Measurements from ENCODE around the gene CCDC61.

The CCDC61 gene

GRCh38 chr19:46002678-46003275 lies 7.5 kb downstream of the CCDC61 start:
- no peak for ATAC-seq (ENCODE audit: insufficient read depth, low read depth)
- TF ChIP-seq EZH2 (IDR thresholded peaks at IDR 0.05; ENCODE audit: borderline replicate concordance, low read depth, low read length, severe bottlenecking): no peak
- DNase-seq: no peak

DNA sequence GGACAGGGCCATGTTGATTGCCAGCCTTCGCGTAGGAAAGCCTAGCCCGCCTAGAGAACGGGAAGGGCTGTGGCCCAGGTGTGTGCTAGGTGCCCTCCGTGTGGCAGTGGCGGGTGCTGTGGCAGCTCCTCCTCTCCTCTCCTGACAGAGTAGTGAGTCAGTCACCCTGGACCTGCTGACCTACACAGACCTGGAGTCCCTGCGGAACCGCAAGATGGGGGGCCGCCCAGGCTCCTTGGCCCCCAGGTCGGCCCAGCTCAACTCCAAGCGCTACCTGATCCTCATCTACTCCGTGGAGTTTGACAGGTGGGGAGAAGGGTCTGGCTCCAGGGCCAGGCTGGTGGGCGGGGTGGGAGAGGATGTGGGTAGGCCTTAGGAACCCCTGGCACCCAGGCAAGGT lies 11.1 kb downstream of the CCDC61 start:
- no peaks in the 10 kb centered on the region for H3K4me1 ChIP-seq (ENCODE audit: insufficient read depth, low read length)
- no peak for DNase-seq
- H3K27me3 ChIP-seq (ENCODE audit: insufficient read depth, low read length, poor library complexity): no peaks in the 10 kb centered on the region
- H3K27ac ChIP-seq (ENCODE audit: low read length): no peak overlapping the region
- no peaks in the 10 kb centered on the region for H3K9me3 ChIP-seq (ENCODE audit: insufficient read depth, low read length, severe bottlenecking)
- peaks cover 42% of the 10 kb centered on the region for H3K36me3 ChIP-seq (ENCODE audit: insufficient read depth, low read length)
- H2AFZ ChIP-seq (ENCODE audit: low read depth, low read length): no peak overlapping the region
- TF ChIP-seq CTCF (IDR thresholded peaks at IDR 0.05; ENCODE audit: borderline replicate concordance, extremely low read depth, low read length, poor library complexity, severe bottlenecking): no peak
- no peak for TF ChIP-seq EZH2 (IDR thresholded peaks at IDR 0.05; ENCODE audit: borderline replicate concordance, low read depth, low read length, severe bottlenecking)
- no peaks in the 10 kb centered on the region for H3K79me2 ChIP-seq (ENCODE audit: insufficient read depth, low read length)
- no peak overlapping the region for H3K9ac ChIP-seq (ENCODE audit: low read depth, low read length)
- H4K20me1 ChIP-seq (ENCODE audit: insufficient read depth, low read length): peaks cover 15% of the 10 kb centered on the region
- H3K4me3 ChIP-seq (ENCODE audit: low read depth in 1 of 2, low read length in 2 of 2): no peak overlapping the region
- no peak for ATAC-seq (ENCODE audit: insufficient read depth, low read depth)
- no peak overlapping the region for H3K4me2 ChIP-seq (ENCODE audit: insufficient read depth, low read length)

More at GRCh38 chr19:46002678-46003275, 7.5 kb downstream of the CCDC61 start:
- no peak overlapping the region for H3K9ac ChIP-seq (ENCODE audit: low read depth, low read length)
- H3K79me2 ChIP-seq (ENCODE audit: insufficient read depth, low read length): peaks cover 12% of the 10 kb centered on the region
- no peak overlapping the region for H3K27ac ChIP-seq (ENCODE audit: low read length)
- no peaks in the 10 kb centered on the region for H3K9me3 ChIP-seq (ENCODE audit: insufficient read depth, low read length, severe bottlenecking)
- no peaks in the 10 kb centered on the region; the same call in 1 of the 2 replicates for H3K4me1 ChIP-seq (ENCODE audit: insufficient read depth, low read length)
- H3K4me2 ChIP-seq (ENCODE audit: insufficient read depth, low read length): no peak overlapping the region
- no peak overlapping the region for H2AFZ ChIP-seq (ENCODE audit: low read depth, low read length)
- no peak overlapping the region for H3K4me3 ChIP-seq (ENCODE audit: low read depth in 1 of 2, low read length in 2 of 2)
- peaks cover 10% of the 10 kb centered on the region for H4K20me1 ChIP-seq (ENCODE audit: insufficient read depth, low read length)
- H3K36me3 ChIP-seq (ENCODE audit: insufficient read depth, low read length): peaks cover 24% of the 10 kb centered on the region
- H3K27me3 ChIP-seq (ENCODE audit: insufficient read depth, low read length, poor library complexity): no peaks in the 10 kb centered on the region

- Histone ChIP-seq H3K4me1 (ENCODE audit: insufficient read depth, low read length) (no peaks in the 10 kb centered on the region), H3K79me2 (ENCODE audit: insufficient read depth, low read length) (no peaks in the 10 kb centered on the region), H3K36me3 (ENCODE audit: insufficient read depth, low read length) (peaks cover 30% of the 10 kb centered on the region), H2AFZ (ENCODE audit: low read depth, low read length) (no peak overlapping the region), H3K27ac (ENCODE audit: low read length) (no peak overlapping the region), H3K4me3 (ENCODE audit: low read depth in 1 of 2, low read length in 2 of 2) (no peak overlapping the region), H4K20me1 (ENCODE audit: insufficient read depth, low read length) (peaks cover 9% of the 10 kb centered on the region; the same call in 1 of the 2 replicates), H3K4me2 (ENCODE audit: insufficient read depth, low read length) (no peak overlapping the region), H3K9ac (ENCODE audit: low read depth, low read length) (no peak overlapping the region), H3K9me3 (ENCODE audit: insufficient read depth, low read length, severe bottlenecking) (no peaks in the 10 kb centered on the region), H3K27me3 (ENCODE audit: insufficient read depth, low read length, poor library complexity) (no peaks in the 10 kb centered on the region)
- peak; percentile 92 for ATAC-seq (ENCODE audit: insufficient read depth, low read depth)
- TF ChIP-seq CTCF (IDR thresholded peaks at IDR 0.05; ENCODE audit: borderline replicate concordance, extremely low read depth, low read length, poor library complexity, severe bottlenecking): peak; percentile 85
- no peak for TF ChIP-seq EZH2 (IDR thresholded peaks at IDR 0.05; ENCODE audit: borderline replicate concordance, low read depth, low read length, severe bottlenecking)
- peak; percentile 69 for DNase-seq
Measured at GRCh38 chr19:46009530-46010510, 14.6 kb downstream of the CCDC61 start.

GRCh38 chr19:46014534-46014933 lies 19.3 kb downstream of the CCDC61 start:
- H3K27me3 ChIP-seq (ENCODE audit: insufficient read depth, low read length, poor library complexity): no peaks in the 10 kb centered on the region
- H3K9ac ChIP-seq (ENCODE audit: low read depth, low read length): no peak overlapping the region
- no peaks in the 10 kb centered on the region for H3K9me3 ChIP-seq (ENCODE audit: insufficient read depth, low read length, severe bottlenecking)
- no peak overlapping the region for H3K4me3 ChIP-seq (ENCODE audit: low read depth in 1 of 2, low read length in 2 of 2)
- H3K27ac ChIP-seq (ENCODE audit: low read length): no peak overlapping the region
- ATAC-seq (ENCODE audit: insufficient read depth, low read depth): no peak
- H2AFZ ChIP-seq (ENCODE audit: low read depth, low read length): no peak overlapping the region
- H3K4me2 ChIP-seq (ENCODE audit: insufficient read depth, low read length): no peak overlapping the region
- peaks cover 30% of the 10 kb centered on the region for H3K36me3 ChIP-seq (ENCODE audit: insufficient read depth, low read length)
- no peaks in the 10 kb centered on the region for H3K4me1 ChIP-seq (ENCODE audit: insufficient read depth, low read length)
- TF ChIP-seq EZH2 (IDR thresholded peaks at IDR 0.05; ENCODE audit: borderline replicate concordance, low read depth, low read length, severe bottlenecking) (no peak), CTCF (IDR thresholded peaks at IDR 0.05; ENCODE audit: borderline replicate concordance, extremely low read depth, low read length, poor library complexity, severe bottlenecking) (no peak)
- peaks cover 5% of the 10 kb centered on the region for H4K20me1 ChIP-seq (ENCODE audit: insufficient read depth, low read length)
- no peaks in the 10 kb centered on the region for H3K79me2 ChIP-seq (ENCODE audit: insufficient read depth, low read length)
- DNase-seq: no peak
